Endothelial cell (in vitro differentiated cells): ENCODE measurements around the gene PAX3. TPM values are rescaled to one million over a fixed set of nuclear protein-coding genes. Genes with fewer than 3 reads are reported as not detected.
"Not testable (repeated sequence)": the region's sequence is repeated elsewhere in the genome, so short reads cannot be mapped to it uniquely, and the experiment has no call there.

Experiments
- DNase-seq: peaks from one replicate; pipeline ENCODE4 v3.0.0; 2021; ENCODE audit warnings: low spot score
- H3K27ac Mint-ChIP-seq: one replicate; pipeline ENCODE4 v1.8.0; 2021; ENCODE audit warnings: mixed read lengths, inconsistent platforms; ENCODE audit not compliant: unreplicated experiment
- H3K27me3 Mint-ChIP-seq: one replicate; pipeline ENCODE4 v1.8.0; 2021; ENCODE audit warnings: mild to moderate bottlenecking, moderate library complexity, mixed read lengths, inconsistent platforms; ENCODE audit not compliant: unreplicated experiment
- H3K36me3 Mint-ChIP-seq: one replicate; pipeline ENCODE4 v1.8.0; 2021; ENCODE audit warnings: mild to moderate bottlenecking, low read depth, mixed read lengths, inconsistent platforms; ENCODE audit not compliant: unreplicated experiment
- H3K4me1 Mint-ChIP-seq: one replicate; pipeline ENCODE4 v1.8.0; 2021; ENCODE audit warnings: mild to moderate bottlenecking, mixed read lengths, inconsistent platforms; ENCODE audit not compliant: unreplicated experiment
- H3K4me3 Mint-ChIP-seq: one replicate; pipeline ENCODE4 v1.8.0; 2021; ENCODE audit warnings: mild to moderate bottlenecking, mixed read lengths, inconsistent platforms; ENCODE audit not compliant: unreplicated experiment
- H3K9me3 Mint-ChIP-seq: one replicate; pipeline ENCODE4 v1.8.0; 2021; ENCODE audit warnings: mixed read lengths, inconsistent platforms; ENCODE audit not compliant: unreplicated experiment
- CTCF ChIP-seq: fragments of 200-600 bp; sonication (generic); IDR thresholded peaks from one replicate; pipeline ENCODE4 v1.5.0; 2021; ENCODE audit warnings: antibody characterized with exemption; ENCODE audit not compliant: unreplicated experiment
- total RNA-seq: library from RNA; stranded (reverse); fragmentation: NEBNext Ultra II Directional; extraction: Animal tissue kit (Norgen Biotek cat#: 25700); gene quantifications from one replicate; pipeline ENCODE4 v1.2.1, GENCODE V29; 2021; ENCODE audit not compliant: unreplicated experiment

PAX3 gene
- total RNA-seq, 1 donor from 2014 or later = 16.5 TPM

DNA sequence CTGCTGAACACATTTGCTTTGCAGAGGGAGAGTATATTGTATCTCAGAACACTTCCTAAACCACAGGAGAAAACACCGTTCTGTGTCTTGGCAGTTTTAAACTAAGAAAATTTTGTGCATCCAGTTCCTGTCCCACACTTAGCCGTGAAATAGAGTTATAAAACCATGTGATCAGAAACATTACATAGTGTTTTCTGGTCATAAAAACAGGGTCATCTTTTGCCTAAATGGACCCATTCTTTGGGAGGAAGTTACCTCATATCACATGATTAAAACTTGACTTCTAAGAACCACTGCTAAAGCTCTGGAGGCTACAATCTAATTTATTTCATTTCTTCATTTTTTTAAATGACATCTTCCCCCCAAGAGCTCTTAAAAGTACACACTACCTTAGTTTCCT is 138.7 kb downstream of the PAX3 start:
- H3K4me1 Mint-ChIP-seq = peaks cover 6% of the 10 kb centered on the region
- no peak for TF ChIP-seq CTCF
- H3K9me3 Mint-ChIP-seq = no peaks in the 10 kb centered on the region
- no peak for DNase-seq
- H3K36me3 Mint-ChIP-seq = no peaks in the 10 kb centered on the region
- no peaks in the 10 kb centered on the region for H3K27me3 Mint-ChIP-seq
- H3K4me3 Mint-ChIP-seq = no peak overlapping the region
- H3K27ac Mint-ChIP-seq = no peak overlapping the region

- Mint-ChIP-seq H3K27ac (no peak overlapping the region), H3K4me1 (peaks cover 6% of the 10 kb centered on the region)
Observed at GRCh38 chr2:222159221-222159620, 139.6 kb downstream of the PAX3 start.

GRCh38 chr2:222155003-222155664 is 143.7 kb downstream of the PAX3 start:
- H3K27me3 Mint-ChIP-seq, H3K9me3 Mint-ChIP-seq, H3K4me1 Mint-ChIP-seq, H3K27ac Mint-ChIP-seq, H3K36me3 Mint-ChIP-seq: not testable (repeated sequence)
- peak; percentile 4 for DNase-seq
- peak overlapping the region; percentile 75 for H3K4me3 Mint-ChIP-seq

More at GRCh38 chr2:222159221-222159620, 139.6 kb downstream of the PAX3 start:
- Mint-ChIP-seq H3K36me3 (no peaks in the 10 kb centered on the region), H3K9me3 (no peaks in the 10 kb centered on the region), H3K4me3 (no peak overlapping the region), H3K27me3 (no peaks in the 10 kb centered on the region)
- no peak for DNase-seq
- no peak for TF ChIP-seq CTCF

Other genes with a start within 250 kb of the PAX3 start
- not detected for gene SGPP2, start 125.5 kb upstream of the PAX3 start, total RNA-seq